Measurements from ENCODE around the gene NT5M.
A peak's percentile ranks its signal among the peaks of the same experiment; 100 is the strongest.

The NT5M gene

GRCh38 chr17:17343896-17344506 is 40.8 kb downstream of the NT5M start:
- DNase-seq (ENCODE audit: low read depth), result no peak

GRCh38 chr17:17344507-17345293 is 41.5 kb downstream of the NT5M start:
- no peak for DNase-seq (ENCODE audit: low read depth)

GRCh38 chr17:17345294-17345597 is 42.1 kb downstream of the NT5M start:
- no peak for DNase-seq (ENCODE audit: low read depth)

GRCh38 chr17:17345686-17346427 is 42.7 kb downstream of the NT5M start:
- no peak for DNase-seq (ENCODE audit: low read depth)

GRCh38 chr17:17346428-17347233 is 43.5 kb downstream of the NT5M start:
- DNase-seq (ENCODE audit: low read depth), result no peak

- DNase-seq (ENCODE audit: low read depth), result no peak
Observed at GRCh38 chr17:17347234-17347955, 44.2 kb downstream of the NT5M start.

GRCh38 chr17:17347956-17348871 is 45.0 kb downstream of the NT5M start:
- DNase-seq (ENCODE audit: low read depth), result no peak

GRCh38 chr17:17348872-17349723 is 45.9 kb downstream of the NT5M start:
- DNase-seq (ENCODE audit: low read depth), result no peak

GRCh38 chr17:17349724-17350106 is 46.5 kb downstream of the NT5M start:
- DNase-seq (ENCODE audit: low read depth), result no peak

GRCh38 chr17:17350491-17351355 is 47.5 kb downstream of the NT5M start:
- no peak for DNase-seq (ENCODE audit: low read depth)

GRCh38 chr17:17351356-17351891 is 48.3 kb downstream of the NT5M start:
- no peak for DNase-seq (ENCODE audit: low read depth)

GRCh38 chr17:17351901-17352781 is 49.0 kb downstream of the NT5M start:
- no peak for DNase-seq (ENCODE audit: low read depth)

- DNase-seq (ENCODE audit: low read depth), result no peak
Observed at GRCh38 chr17:17352836-17353624, 49.9 kb downstream of the NT5M start.

GRCh38 chr17:17353625-17354484 is 50.7 kb downstream of the NT5M start:
- DNase-seq (ENCODE audit: low read depth), result no peak

- DNase-seq (ENCODE audit: low read depth), result peak; percentile 53
Observed at GRCh38 chr17:17354560-17355349, 51.6 kb downstream of the NT5M start.
